Mesothelial cell of epicardium (in vitro differentiated cells): ENCODE data around the gene MCU. TPM values are rescaled to one million over a fixed set of nuclear protein-coding genes. Genes with fewer than 3 reads are reported as not detected.
"Not testable (repeated sequence)": the region's sequence is repeated elsewhere in the genome, so short reads cannot be mapped to it uniquely, and the experiment has no call there.

Source experiments
- DNase-seq, 2 experiments: peaks; one replicate each; pipeline ENCODE4 v3.0.0; 2021; ENCODE audit warnings: low spot score in 2 of 2; ENCODE audit not compliant: unreplicated experiment in 2 of 2
- H3K27ac Mint-ChIP-seq: 2 replicates; pipeline ENCODE4 v1.8.0; 2021; ENCODE audit warnings: mixed read lengths
- H3K27me3 Mint-ChIP-seq: 2 replicates; pipeline ENCODE4 v1.8.0; 2021; ENCODE audit warnings: low read depth, mixed read lengths
- H3K36me3 Mint-ChIP-seq: 2 replicates; pipeline ENCODE4 v1.8.0; 2021; ENCODE audit warnings: mixed read lengths
- H3K4me1 Mint-ChIP-seq: 2 replicates; pipeline ENCODE4 v1.8.0; 2021; ENCODE audit warnings: mixed read lengths
- H3K4me3 Mint-ChIP-seq: 2 replicates; pipeline ENCODE4 v1.8.0; 2021; ENCODE audit warnings: mild to moderate bottlenecking, moderate library complexity, mixed read lengths
- H3K9me3 Mint-ChIP-seq: 2 replicates; pipeline ENCODE4 v1.8.0; 2021; ENCODE audit warnings: mixed read lengths
- total RNA-seq: library from RNA; stranded (reverse); gene quantifications from 3 replicates; pipeline ENCODE4 v1.2.1, GENCODE V29; 2021
- TF ChIP-seq, protein P1 (sequence below): fragments of 200-600 bp; sonication (generic); IDR thresholded peaks from one replicate; pipeline ENCODE4 v1.5.0; 2021; ENCODE audit warnings: antibody characterized with exemption; ENCODE audit not compliant: unreplicated experiment

The MCU gene, protein sequence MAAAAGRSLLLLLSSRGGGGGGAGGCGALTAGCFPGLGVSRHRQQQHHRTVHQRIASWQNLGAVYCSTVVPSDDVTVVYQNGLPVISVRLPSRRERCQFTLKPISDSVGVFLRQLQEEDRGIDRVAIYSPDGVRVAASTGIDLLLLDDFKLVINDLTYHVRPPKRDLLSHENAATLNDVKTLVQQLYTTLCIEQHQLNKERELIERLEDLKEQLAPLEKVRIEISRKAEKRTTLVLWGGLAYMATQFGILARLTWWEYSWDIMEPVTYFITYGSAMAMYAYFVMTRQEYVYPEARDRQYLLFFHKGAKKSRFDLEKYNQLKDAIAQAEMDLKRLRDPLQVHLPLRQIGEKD
- total RNA-seq, result 44.6 to 51.4 TPM (median 50.0 TPM) in 3 replicates

DNA sequence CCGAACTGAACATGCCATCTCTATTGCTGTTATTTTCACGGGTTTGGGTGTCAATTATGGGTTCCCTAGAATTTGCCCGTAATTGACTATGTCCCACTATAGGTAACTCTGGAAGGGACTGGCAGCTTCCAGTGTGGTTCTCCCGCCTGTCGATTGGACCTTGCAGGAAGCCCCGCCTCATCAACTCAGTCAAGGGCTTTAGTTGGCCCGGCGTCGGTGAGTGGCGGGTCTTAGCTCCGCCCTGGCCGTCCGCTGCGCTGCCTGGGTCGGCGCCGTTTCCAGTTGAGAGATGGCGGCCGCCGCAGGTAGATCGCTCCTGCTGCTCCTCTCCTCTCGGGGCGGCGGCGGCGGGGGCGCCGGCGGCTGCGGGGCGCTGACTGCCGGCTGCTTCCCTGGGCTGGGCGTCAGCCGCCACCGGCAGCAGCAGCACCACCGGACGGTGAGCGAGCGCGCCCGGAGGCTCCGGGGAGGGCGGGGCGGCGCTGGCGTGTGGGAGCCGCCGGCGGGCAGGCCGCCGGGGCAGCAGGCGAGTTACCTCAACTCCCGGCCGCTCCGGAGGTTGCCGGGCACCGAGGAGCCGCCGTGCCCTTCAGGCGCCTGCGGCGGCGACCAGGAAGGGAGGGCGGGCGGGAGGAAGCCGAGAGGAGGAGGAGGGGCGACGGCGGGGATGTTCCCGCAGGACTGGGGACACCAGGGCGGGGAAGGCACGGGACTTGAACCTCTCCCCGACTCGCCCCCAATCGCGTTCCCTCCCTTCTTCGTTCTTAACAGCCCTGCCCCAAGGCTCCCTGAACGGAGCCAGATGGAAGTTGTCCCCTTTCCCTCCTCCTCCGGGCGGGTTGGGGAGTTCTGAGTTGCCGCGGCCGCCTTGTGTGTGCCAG is at the start of gene MCU:
MCU (plus strand) TSS at position 281 of the 881 bp plus-strand sequence; CDS start at position 290, 9 bp downstream.
- TF ChIP-seq, protein P1, sequence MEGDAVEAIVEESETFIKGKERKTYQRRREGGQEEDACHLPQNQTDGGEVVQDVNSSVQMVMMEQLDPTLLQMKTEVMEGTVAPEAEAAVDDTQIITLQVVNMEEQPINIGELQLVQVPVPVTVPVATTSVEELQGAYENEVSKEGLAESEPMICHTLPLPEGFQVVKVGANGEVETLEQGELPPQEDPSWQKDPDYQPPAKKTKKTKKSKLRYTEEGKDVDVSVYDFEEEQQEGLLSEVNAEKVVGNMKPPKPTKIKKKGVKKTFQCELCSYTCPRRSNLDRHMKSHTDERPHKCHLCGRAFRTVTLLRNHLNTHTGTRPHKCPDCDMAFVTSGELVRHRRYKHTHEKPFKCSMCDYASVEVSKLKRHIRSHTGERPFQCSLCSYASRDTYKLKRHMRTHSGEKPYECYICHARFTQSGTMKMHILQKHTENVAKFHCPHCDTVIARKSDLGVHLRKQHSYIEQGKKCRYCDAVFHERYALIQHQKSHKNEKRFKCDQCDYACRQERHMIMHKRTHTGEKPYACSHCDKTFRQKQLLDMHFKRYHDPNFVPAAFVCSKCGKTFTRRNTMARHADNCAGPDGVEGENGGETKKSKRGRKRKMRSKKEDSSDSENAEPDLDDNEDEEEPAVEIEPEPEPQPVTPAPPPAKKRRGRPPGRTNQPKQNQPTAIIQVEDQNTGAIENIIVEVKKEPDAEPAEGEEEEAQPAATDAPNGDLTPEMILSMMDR, result no peak
- Mint-ChIP-seq H3K4me1 (peaks cover 40% of the 10 kb centered on the region), H3K36me3 (no peaks in the 10 kb centered on the region), H3K27ac (peak within 1 kb of the TSS; percentile 84), H3K27me3 (no peaks in the 10 kb centered on the region), H3K9me3 (no peaks in the 10 kb centered on the region), H3K4me3 (peak within 1 kb of the TSS; percentile 89)
- DNase-seq, result peak; percentile 86 to 92

DNA sequence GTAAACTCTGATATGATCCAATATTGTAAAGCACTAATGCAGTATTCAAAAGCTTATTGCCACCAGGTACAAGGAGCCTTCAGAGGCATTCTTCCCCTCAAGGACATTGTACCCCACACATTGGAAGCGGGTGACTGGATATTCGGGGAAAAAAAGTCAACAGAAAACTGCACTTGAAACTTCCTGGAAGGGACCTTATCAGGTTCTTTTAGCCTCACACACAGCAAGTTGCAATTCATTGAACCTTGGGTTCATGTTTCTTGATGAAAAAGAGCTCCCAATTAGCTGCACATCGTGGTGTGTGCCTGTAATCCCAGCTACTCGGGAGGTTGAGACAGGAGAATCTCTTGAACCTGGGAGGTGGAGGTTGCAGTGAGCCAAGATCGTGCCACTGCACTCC is 49.6 kb upstream of the MCU start:
- H3K36me3 Mint-ChIP-seq, result no peaks in the 10 kb centered on the region
- peaks cover 3% of the 10 kb centered on the region for H3K9me3 Mint-ChIP-seq
- H3K27me3 Mint-ChIP-seq, result no peaks in the 10 kb centered on the region
- H3K4me3 Mint-ChIP-seq, result no peak overlapping the region
- H3K4me1 Mint-ChIP-seq, result peaks cover 6% of the 10 kb centered on the region
- H3K27ac Mint-ChIP-seq, result no peak overlapping the region
- DNase-seq, result no peak
- TF ChIP-seq, protein P1, result no peak

DNA sequence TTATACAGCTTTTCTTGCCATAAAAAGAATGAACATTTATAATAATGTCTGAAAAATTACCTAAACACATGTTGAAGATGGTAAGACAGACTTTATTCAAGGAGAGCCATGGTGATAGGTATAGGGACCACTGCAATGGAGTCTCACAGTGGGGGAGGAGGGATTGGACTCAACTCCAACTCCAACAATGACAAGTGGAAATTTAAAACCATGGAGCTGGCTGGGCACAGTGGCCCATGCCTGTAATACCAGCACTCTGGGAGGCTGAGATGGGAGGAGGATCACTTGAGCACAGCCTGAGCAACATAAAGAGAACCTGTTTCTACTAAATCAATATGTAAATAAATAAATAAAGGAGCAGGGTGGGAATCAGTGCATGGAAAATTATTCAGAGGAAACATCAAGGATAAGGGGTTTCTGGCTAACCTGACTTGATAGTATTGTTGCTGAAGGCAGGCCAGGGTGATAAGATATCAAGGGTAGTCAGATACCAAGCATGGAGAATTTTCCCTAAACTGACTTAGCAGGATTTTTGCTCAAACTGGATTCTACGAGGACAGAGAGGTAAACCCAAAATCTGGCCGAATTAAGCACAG is 46.6 kb upstream of the MCU start:
- TF ChIP-seq, protein P1, result no peak
- peaks cover 3% of the 10 kb centered on the region for H3K9me3 Mint-ChIP-seq
- H3K36me3 Mint-ChIP-seq, result no peaks in the 10 kb centered on the region
- no peak overlapping the region for H3K27ac Mint-ChIP-seq
- H3K4me1 Mint-ChIP-seq, result no peaks in the 10 kb centered on the region
- H3K4me3 Mint-ChIP-seq, result no peak overlapping the region
- H3K27me3 Mint-ChIP-seq, result no peaks in the 10 kb centered on the region
- no peak for DNase-seq

DNA sequence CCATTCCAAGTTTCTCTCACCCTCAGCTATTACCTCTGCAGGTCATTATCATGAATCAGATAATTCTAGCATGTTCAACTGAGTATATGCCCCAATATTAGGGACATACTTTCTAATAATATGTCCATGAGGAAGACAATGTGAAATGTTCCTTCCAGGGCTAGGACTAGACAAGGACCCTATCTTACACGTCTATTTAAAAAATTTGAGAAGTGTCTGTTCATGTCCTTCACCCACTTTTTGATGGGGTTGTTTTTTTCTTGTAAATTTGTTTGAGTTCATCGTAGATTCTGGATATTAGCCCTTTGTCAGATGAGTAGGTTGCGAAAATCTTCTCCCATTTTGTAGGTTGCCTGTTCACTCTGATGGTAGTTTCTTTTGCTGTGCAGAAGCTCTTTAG is 45.0 kb upstream of the MCU start:
- DNase-seq, H3K27ac Mint-ChIP-seq, H3K36me3 Mint-ChIP-seq, H3K9me3 Mint-ChIP-seq, H3K4me3 Mint-ChIP-seq, H3K4me1 Mint-ChIP-seq, H3K27me3 Mint-ChIP-seq: not testable (repeated sequence)

DNA sequence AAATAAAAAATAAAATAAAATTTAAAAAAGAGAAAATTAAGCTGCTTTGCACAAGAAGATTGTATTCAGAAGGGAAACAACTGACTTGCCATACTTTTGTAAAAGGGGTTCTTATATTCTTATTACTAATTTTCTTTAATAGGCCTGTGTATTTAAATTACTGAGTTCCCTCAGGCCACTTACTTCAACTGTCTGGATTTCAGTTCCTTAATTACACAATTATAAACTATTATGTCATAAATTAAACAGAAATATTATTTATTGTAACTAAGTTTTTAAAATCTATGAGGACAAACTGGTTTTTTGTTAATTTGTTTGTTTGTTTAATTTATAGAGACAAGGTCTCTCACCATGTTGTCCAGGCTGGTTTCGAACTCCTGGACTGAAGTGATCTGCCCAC is 43.6 kb upstream of the MCU start:
- H3K9me3 Mint-ChIP-seq, result no peaks in the 10 kb centered on the region
- no peaks in the 10 kb centered on the region for H3K27me3 Mint-ChIP-seq
- TF ChIP-seq, protein P1, result no peak
- H3K4me1 Mint-ChIP-seq, result no peaks in the 10 kb centered on the region
- no peaks in the 10 kb centered on the region for H3K36me3 Mint-ChIP-seq
- no peak overlapping the region for H3K27ac Mint-ChIP-seq
- H3K4me3 Mint-ChIP-seq, result no peak overlapping the region
- DNase-seq, result no peak
